GM18520 (cell line): ENCODE data around the gene GPR157.
"Not testable (repeated sequence)": the region's sequence is repeated elsewhere in the genome, so short reads cannot be mapped to it uniquely, and the experiment has no call there.

Experiments used
- ATAC-seq: cut with Tn5 transposase; IDR thresholded peaks from one replicate; pipeline ENCODE4 v1.9.1; 2021; ENCODE audit not compliant: unreplicated experiment

The GPR157 gene, protein sequence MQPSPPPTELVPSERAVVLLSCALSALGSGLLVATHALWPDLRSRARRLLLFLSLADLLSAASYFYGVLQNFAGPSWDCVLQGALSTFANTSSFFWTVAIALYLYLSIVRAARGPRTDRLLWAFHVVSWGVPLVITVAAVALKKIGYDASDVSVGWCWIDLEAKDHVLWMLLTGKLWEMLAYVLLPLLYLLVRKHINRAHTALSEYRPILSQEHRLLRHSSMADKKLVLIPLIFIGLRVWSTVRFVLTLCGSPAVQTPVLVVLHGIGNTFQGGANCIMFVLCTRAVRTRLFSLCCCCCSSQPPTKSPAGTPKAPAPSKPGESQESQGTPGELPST

GRCh38 chr1:9128520-9129265 is at the start of gene GPR157:
Gene GPR157, minus strand, starts transcription at chr1:9129102. Its CDS starts 75 bp downstream, at chr1:9129027.
- ATAC-seq: peak; percentile 42

GRCh38 chr1:9174762-9175161 is 45.9 kb upstream of the GPR157 start:
- no peak for ATAC-seq

DNA sequence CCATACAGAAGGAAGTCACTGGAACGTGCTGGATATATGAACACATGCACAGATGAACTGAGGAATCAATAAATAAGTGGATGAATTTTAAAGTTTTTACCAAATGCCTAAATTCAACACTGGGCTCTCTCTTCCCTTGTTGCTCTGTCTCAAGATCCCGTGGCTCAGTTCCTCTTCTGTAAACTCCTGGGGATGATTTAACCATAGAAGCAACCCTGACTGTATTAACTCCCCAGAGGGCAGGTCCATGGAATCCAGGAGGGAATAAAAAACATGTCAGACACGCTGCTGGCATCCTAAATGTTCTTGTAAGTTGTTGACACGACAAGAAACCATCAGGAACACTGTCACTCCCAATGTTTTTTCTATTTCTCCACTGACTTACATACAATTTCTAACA is 45.3 kb upstream of the GPR157 start:
- ATAC-seq: no peak

DNA sequence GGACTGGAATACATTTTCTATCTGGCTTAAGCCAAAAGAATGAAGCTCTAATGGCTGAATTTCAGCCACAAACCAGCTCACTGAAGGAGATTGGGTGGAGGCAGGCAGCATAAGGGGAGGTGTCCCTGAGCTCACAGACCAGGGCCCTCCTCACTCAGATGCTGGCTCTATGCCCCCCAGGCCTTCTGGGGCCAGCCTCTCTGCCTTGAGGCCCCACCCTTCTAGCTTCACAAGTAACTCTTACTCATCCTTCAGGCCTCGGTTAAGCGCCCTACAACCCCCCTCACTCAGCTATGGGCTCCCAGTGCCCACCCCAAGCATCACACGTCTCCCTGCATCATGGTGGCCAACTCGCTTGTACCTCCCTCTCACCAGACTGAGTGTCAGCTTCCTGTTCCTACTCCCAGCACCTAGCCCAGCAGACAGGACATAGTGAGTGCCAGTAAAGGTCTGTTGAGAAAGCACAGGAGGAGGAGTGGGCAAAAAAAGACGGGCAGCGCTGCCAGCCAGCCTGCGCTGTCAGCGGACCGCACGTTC is 40.8 kb upstream of the GPR157 start:
- ATAC-seq: no peak

GRCh38 chr1:9167638-9168037 is 38.7 kb upstream of the GPR157 start:
- no peak for ATAC-seq

- ATAC-seq: no peak
These were observed 37.7 kb upstream of the GPR157 start for GRCh38 chr1:9166289-9167235.

DNA sequence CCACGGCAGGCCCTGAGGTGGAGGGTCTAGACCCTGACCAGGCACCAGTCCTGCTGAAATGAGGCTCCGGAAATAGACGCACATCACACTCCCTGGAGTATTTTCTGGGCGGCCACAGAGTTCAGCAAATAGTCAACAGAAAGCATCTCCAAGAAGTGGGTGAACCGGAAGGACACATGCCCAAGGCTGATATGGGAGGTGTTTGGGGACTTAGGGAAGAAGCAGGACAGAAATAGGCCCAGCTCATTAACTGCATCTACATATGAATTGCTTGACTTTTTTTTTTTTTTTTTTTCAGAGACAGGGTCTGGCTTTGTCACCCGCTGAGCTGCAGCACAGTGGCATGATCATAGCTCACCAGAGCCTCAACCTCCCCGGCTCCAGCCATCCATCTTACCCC is 36.5 kb upstream of the GPR157 start:
- ATAC-seq: no peak

GRCh38 chr1:9164919-9165318 is 36.0 kb upstream of the GPR157 start:
- ATAC-seq: no peak

- ATAC-seq: no peak
These were observed 35.6 kb upstream of the GPR157 start for GRCh38 chr1:9164532-9164900.

GRCh38 chr1:9161963-9162362 is 33.1 kb upstream of the GPR157 start:
- no peak for ATAC-seq

GRCh38 chr1:9161342-9161741 is 32.4 kb upstream of the GPR157 start:
- no peak for ATAC-seq

DNA sequence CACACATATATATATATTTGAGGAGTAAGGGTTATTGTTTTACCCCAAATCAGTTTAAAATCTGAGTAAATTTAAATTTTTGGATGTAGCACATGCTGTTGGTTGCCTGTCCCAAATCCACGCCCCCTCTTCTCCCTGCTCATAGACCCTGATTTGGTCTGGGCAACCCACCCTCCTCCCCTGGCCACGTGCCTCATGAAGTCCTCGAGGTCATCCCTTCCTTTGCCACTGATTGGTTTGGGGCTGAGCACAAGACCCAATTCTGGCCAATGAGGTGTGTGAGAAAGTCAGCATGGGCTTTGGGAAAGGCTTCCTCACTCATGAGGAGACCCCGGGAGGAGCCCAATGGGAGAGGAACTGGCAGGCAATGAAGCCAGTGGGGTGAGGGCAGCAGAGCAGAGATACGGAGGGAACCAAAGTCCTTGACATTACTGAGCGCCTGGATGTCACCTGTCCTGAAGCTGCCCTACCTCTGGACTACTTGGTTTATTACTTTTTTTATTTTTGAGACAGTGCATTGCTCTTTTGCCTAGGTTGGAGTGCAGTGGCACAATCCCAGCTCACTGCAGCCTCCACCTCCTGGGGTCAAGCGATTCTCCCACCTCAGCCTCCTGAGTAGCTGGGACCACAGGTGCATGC is 31.3 kb upstream of the GPR157 start:
- ATAC-seq: no peak

- no peak for ATAC-seq
These were observed 27.0 kb upstream of the GPR157 start for GRCh38 chr1:9155879-9156278.

DNA sequence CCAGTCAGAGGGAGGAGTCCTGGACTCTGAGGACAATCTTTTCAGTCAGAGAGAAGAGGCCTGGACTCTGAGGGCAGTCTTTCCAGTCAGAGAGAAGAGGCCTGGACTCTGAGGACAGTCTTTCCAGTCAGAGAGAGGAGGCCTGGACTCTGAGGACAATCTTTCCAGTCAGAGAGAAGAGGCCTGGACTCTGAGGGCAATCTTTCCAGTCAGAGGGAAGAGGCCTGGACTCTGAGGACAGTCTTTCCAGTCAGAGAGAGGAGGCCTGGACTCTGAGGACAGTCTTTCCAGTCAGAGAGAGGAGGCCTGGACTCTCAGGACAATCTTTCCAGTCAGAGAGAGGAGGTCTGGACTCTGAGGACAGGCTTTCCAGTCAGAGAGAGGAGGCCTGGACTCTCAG is 26.5 kb upstream of the GPR157 start:
- ATAC-seq: not testable (repeated sequence)

DNA sequence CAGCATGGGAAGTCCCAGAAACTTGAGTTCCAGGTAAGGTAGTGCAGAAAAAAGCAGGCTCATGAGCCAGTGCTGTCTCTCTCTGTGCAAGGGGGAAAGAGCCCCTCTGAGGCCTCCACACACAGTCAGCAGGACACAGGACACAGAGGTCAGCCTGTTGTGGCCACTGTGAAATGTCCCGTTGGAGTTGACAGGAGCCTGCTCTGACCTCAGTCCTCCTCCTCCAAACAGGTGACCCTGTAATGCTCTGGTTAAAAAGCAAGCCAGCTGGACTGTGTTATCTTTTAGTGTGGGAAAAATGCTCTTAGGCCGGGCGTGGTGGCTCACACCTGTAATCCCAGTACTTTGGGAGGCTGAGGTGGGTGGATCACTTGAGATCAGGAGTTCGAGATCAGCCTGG is 24.2 kb upstream of the GPR157 start:
- no peak for ATAC-seq

DNA sequence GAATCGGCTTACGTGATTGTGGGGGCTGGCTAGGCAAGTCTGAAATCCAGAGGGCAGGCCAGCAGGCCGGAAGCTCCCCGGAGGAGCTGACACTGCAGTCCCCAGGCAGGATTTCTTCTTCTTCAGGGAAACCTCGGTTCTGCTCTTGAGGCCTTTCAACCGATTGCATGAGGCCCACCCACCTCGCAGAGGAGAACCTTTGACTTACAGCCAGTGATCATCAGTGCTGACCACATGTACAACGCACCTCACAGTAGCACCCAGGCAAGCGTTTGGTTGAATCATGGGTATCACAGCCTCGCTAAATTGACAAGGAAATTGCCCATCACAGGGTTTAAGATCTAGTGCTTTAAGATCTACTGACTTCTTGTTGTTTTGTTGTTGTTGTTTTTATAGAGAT is 23.6 kb upstream of the GPR157 start:
- ATAC-seq: no peak

GRCh38 chr1:9151328-9151860 is 22.5 kb upstream of the GPR157 start:
- ATAC-seq: no peak

- ATAC-seq: no peak
These were observed 21.9 kb upstream of the GPR157 start for GRCh38 chr1:9150582-9151327.

DNA sequence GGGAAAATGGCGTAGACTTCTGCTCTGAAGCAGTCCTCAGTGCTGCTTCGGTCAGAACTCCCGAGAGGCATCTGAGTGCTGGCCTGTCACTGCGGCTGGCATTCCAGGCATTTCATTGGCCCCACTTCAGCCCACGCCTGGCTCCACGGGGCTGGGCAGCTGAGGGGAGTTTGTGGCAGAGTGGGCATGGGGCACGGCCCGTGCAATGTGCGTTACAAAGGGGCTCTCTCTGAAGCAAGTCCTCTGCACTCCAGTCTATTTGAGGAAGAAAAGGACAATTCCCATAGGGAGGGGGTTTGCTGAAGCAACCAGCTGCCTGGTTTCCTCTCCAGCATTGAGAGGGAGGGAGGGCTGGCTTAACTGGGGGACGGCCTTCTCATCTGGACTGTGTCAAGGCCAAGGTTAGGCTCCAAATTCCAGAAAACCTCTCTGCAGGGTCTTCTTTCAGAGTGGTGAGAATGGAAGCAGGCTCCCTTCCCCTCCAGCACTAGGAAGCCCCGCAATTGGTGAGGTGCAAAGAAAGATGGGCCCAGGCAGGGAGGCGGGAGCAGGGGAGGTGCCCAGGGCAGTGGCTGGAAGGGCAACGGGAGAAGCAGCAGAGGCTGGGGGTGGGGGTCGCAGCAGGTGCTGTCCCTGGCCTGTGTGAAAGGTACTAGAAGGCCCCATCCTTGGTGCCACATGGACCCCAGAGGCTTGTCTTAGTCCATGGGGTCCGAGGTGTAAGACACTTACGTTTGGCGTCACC is 21.1 kb upstream of the GPR157 start:
- ATAC-seq: no peak
